GM12892 (cell line): ENCODE results near the gene ZNF185.

ENCODE experiments used
- POLR2A ChIP-seq: IDR thresholded peaks from 2 replicates; pipeline ENCODE4 v1.6.1; 2011; ENCODE audit warnings: low read depth, low read length, control low read depth
- POLR2AphosphoS5 ChIP-seq: IDR thresholded peaks from 2 replicates; pipeline ENCODE4 v1.6.1; 2011; ENCODE audit warnings: low read depth, low read length, control low read depth
- TAF1 ChIP-seq: IDR thresholded peaks from 2 replicates; pipeline ENCODE4 v1.6.1; 2011; ENCODE audit warnings: low read depth, mild to moderate bottlenecking, control low read depth, low read length, borderline replicate concordance

- TF ChIP-seq POLR2A (no peak), POLR2AphosphoS5 (no peak), TAF1 (no peak)
Measured at GRCh38 chrX:152918707-152919106, 20.8 kb downstream of the ZNF185 start.
